ENCODE results near the gene SPNS2.

- TF ChIP-seq EZH2 (IDR thresholded peaks at IDR 0.05; ENCODE audit: low read depth, unreplicated experiment), result no peak
- TF ChIP-seq JUNB (IDR thresholded peaks at IDR 0.05; ENCODE audit: unreplicated experiment), result no peak
- TF ChIP-seq, protein P1, sequence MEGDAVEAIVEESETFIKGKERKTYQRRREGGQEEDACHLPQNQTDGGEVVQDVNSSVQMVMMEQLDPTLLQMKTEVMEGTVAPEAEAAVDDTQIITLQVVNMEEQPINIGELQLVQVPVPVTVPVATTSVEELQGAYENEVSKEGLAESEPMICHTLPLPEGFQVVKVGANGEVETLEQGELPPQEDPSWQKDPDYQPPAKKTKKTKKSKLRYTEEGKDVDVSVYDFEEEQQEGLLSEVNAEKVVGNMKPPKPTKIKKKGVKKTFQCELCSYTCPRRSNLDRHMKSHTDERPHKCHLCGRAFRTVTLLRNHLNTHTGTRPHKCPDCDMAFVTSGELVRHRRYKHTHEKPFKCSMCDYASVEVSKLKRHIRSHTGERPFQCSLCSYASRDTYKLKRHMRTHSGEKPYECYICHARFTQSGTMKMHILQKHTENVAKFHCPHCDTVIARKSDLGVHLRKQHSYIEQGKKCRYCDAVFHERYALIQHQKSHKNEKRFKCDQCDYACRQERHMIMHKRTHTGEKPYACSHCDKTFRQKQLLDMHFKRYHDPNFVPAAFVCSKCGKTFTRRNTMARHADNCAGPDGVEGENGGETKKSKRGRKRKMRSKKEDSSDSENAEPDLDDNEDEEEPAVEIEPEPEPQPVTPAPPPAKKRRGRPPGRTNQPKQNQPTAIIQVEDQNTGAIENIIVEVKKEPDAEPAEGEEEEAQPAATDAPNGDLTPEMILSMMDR (conservative IDR thresholded peaks at IDR 0.05; ENCODE audit: low read depth in 2 of 2), result no peak
- TF ChIP-seq POLR2AphosphoS5 (IDR thresholded peaks at IDR 0.05; ENCODE audit: low read depth), result no peak
- TF ChIP-seq ZNF114 (CRISPR knock-in tag; IDR thresholded peaks at IDR 0.05), result no peak
These were observed 48.6 kb downstream of the SPNS2 start for GRCh38 chr17:4547118-4547906.

All from GM23338 (cell line).